ENCODE results near the gene NHP2.

The NHP2 gene

GRCh38 chr5:178113141-178113787 is 40.4 kb downstream of the NHP2 start, which contains the start of gene N4BP3:
N4BP3 (plus strand) TSS chr5:178113532; CDS start chr5:178119584, 6,052 bp downstream.
- peaks cover 2% of the 10 kb centered on the region for H3K79me1 ChIP-seq (ENCODE audit: low read depth, low read length)
- H3K14ac ChIP-seq (ENCODE audit: low read length) = peak within 1 kb of the TSS; percentile 56
- H2BK5ac ChIP-seq (ENCODE audit: low read length) = peak within 1 kb of the TSS; percentile 35
- H2BK15ac ChIP-seq (ENCODE audit: low read length) = peak within 1 kb of the TSS; percentile 96
- H2BK120ac ChIP-seq (ENCODE audit: low read depth, low read length) = peak within 1 kb of the TSS; percentile 77
- H4K91ac ChIP-seq (ENCODE audit: low read depth, low read length, poor library complexity) = peak within 1 kb of the TSS; percentile 93
- H3K4me2 ChIP-seq (ENCODE audit: insufficient read depth, low read length, poor library complexity, severe bottlenecking) = peak within 1 kb of the TSS; percentile 85
- DNase-seq (ENCODE audit: low spot score) = peak; percentile 77
- peaks cover 24 to 35% of the 10 kb centered on the region in 2 donors for H3K4me1 ChIP-seq (ENCODE audit: control insufficient read depth in 2 of 2, insufficient read depth in 1 of 2, low read depth in 1 of 2, low read length in 2 of 2)
- peak within 1 kb of the TSS; percentile 97 for H2AFZ ChIP-seq (ENCODE audit: low read length)
- WGBS, 2 donors (ENCODE audit: extremely low coverage in 2 of 2, insufficient read length in 2 of 2, insufficient replicate concordance in 1 of 2) = no CpG with 5 or more reads among the region's 96 CpGs
- H3K9ac ChIP-seq (ENCODE audit: low read depth, low read length, poor library complexity) = peak within 1 kb of the TSS; percentile 90
- no peak within 1 kb of the TSS for H3K27ac ChIP-seq (replicated peaks; ENCODE audit: low read length)
- peak within 1 kb of the TSS; percentile 47 for H3K4ac ChIP-seq (ENCODE audit: low read length)
- no peak within 1 kb of the TSS for H2BK12ac ChIP-seq (ENCODE audit: low read length)
- H3K4me3 ChIP-seq (ENCODE audit: low read length in 2 of 2) = peak within 1 kb of the TSS; percentile 87 to 90
- H3K18ac ChIP-seq (ENCODE audit: low read length) = peak within 1 kb of the TSS; percentile 96
- peaks cover 2 to 7% of the 10 kb centered on the region in 2 donors for H3K9me3 ChIP-seq (replicated peaks in 1 of 2; ENCODE audit: control insufficient read depth in 2 of 2, insufficient read depth in 1 of 2, low read depth in 1 of 2, low read length in 2 of 2)
- peak within 1 kb of the TSS; percentile 89 for H3K23ac ChIP-seq (ENCODE audit: low read depth, low read length, poor library complexity)
- peak within 1 kb of the TSS; percentile 85 for H2AK5ac ChIP-seq (ENCODE audit: low read depth, low read length)
- H3K27me3 ChIP-seq (ENCODE audit: control insufficient read depth in 3 of 3, insufficient read depth in 3 of 3, low read depth in 1 of 3, low read length in 3 of 3) = no peaks in the 10 kb centered on the region
- H3K36me3 ChIP-seq (replicated peaks in 1 of 2; ENCODE audit: control insufficient read depth in 2 of 2, insufficient read depth in 2 of 2, low read length in 2 of 2) = no peaks in the 10 kb centered on the region
- no peak within 1 kb of the TSS for H4K8ac ChIP-seq (ENCODE audit: low read depth, low read length)

GRCh38 chr5:178112545-178112944 is 41.1 kb downstream of the NHP2 start:
- H3K9me3 ChIP-seq (replicated peaks in 1 of 2; ENCODE audit: control insufficient read depth in 2 of 2, insufficient read depth in 1 of 2, low read depth in 1 of 2, low read length in 2 of 2) = peaks cover 2 to 7% of the 10 kb centered on the region in 2 donors
- no CpG with 5 or more reads among the region's 5 CpGs for WGBS, 2 donors (ENCODE audit: extremely low coverage in 2 of 2, insufficient read length in 2 of 2, insufficient replicate concordance in 1 of 2)
- DNase-seq (ENCODE audit: low spot score) = no peak
- no peaks in the 10 kb centered on the region for H3K27me3 ChIP-seq (ENCODE audit: control insufficient read depth in 3 of 3, insufficient read depth in 3 of 3, low read depth in 1 of 3, low read length in 3 of 3)
- peaks cover 2% of the 10 kb centered on the region for H3K79me1 ChIP-seq (ENCODE audit: low read depth, low read length)
- H3K23ac ChIP-seq (ENCODE audit: low read depth, low read length, poor library complexity) = no peak overlapping the region
- no peak overlapping the region for H2BK15ac ChIP-seq (ENCODE audit: low read length)
- H3K4ac ChIP-seq (ENCODE audit: low read length) = no peak overlapping the region
- peaks cover 26 to 36% of the 10 kb centered on the region in 2 donors for H3K4me1 ChIP-seq (ENCODE audit: control insufficient read depth in 2 of 2, insufficient read depth in 1 of 2, low read depth in 1 of 2, low read length in 2 of 2)
- H3K18ac ChIP-seq (ENCODE audit: low read length) = no peak overlapping the region
- H3K4me2 ChIP-seq (ENCODE audit: insufficient read depth, low read length, poor library complexity, severe bottlenecking) = no peak overlapping the region
- H4K8ac ChIP-seq (ENCODE audit: low read depth, low read length) = no peak overlapping the region
- H2BK120ac ChIP-seq (ENCODE audit: low read depth, low read length) = no peak overlapping the region
- no peak overlapping the region for H2BK5ac ChIP-seq (ENCODE audit: low read length)
- H3K4me3 ChIP-seq (ENCODE audit: low read length in 2 of 2) = peak overlapping the region in 1 of 2 donors; percentile 90
- H4K91ac ChIP-seq (ENCODE audit: low read depth, low read length, poor library complexity) = no peak overlapping the region
- H3K14ac ChIP-seq (ENCODE audit: low read length) = no peak overlapping the region
- no peak overlapping the region for H2BK12ac ChIP-seq (ENCODE audit: low read length)
- H3K36me3 ChIP-seq (replicated peaks in 1 of 2; ENCODE audit: control insufficient read depth in 2 of 2, insufficient read depth in 2 of 2, low read length in 2 of 2) = no peaks in the 10 kb centered on the region
- H2AK5ac ChIP-seq (ENCODE audit: low read depth, low read length) = no peak overlapping the region
- no peak overlapping the region for H3K27ac ChIP-seq (replicated peaks; ENCODE audit: low read length)
- peak overlapping the region; percentile 97 for H2AFZ ChIP-seq (ENCODE audit: low read length)
- H3K9ac ChIP-seq (ENCODE audit: low read depth, low read length, poor library complexity) = no peak overlapping the region

- Histone ChIP-seq H4K91ac (ENCODE audit: low read depth, low read length, poor library complexity) (no peak overlapping the region), H2AK5ac (ENCODE audit: low read depth, low read length) (no peak overlapping the region), H3K4me2 (ENCODE audit: insufficient read depth, low read length, poor library complexity, severe bottlenecking) (no peak overlapping the region), H3K79me1 (ENCODE audit: low read depth, low read length) (peaks cover under 1% of the 10 kb centered on the region), H3K4me1 (ENCODE audit: control insufficient read depth in 2 of 2, insufficient read depth in 1 of 2, low read depth in 1 of 2, low read length in 2 of 2) (peaks cover 22 to 32% of the 10 kb centered on the region in 2 donors), H2AFZ (ENCODE audit: low read length) (no peak overlapping the region), H3K36me3 (replicated peaks in 1 of 2; ENCODE audit: control insufficient read depth in 2 of 2, insufficient read depth in 2 of 2, low read length in 2 of 2) (no peaks in the 10 kb centered on the region), H3K4me3 (ENCODE audit: low read length in 2 of 2) (no peak overlapping the region), H3K18ac (ENCODE audit: low read length) (no peak overlapping the region), H4K8ac (ENCODE audit: low read depth, low read length) (no peak overlapping the region), H3K27ac (replicated peaks; ENCODE audit: low read length) (no peak overlapping the region), H2BK12ac (ENCODE audit: low read length) (no peak overlapping the region), H3K27me3 (ENCODE audit: control insufficient read depth in 3 of 3, insufficient read depth in 3 of 3, low read depth in 1 of 3, low read length in 3 of 3) (no peaks in the 10 kb centered on the region), H2BK120ac (ENCODE audit: low read depth, low read length) (no peak overlapping the region), H2BK15ac (ENCODE audit: low read length) (no peak overlapping the region), H3K9me3 (replicated peaks in 1 of 2; ENCODE audit: control insufficient read depth in 2 of 2, insufficient read depth in 1 of 2, low read depth in 1 of 2, low read length in 2 of 2) (peaks cover 2 to 7% of the 10 kb centered on the region in 2 donors), H3K9ac (ENCODE audit: low read depth, low read length, poor library complexity) (no peak overlapping the region), H2BK5ac (ENCODE audit: low read length) (no peak overlapping the region), H3K4ac (ENCODE audit: low read length) (no peak overlapping the region), H3K23ac (ENCODE audit: low read depth, low read length, poor library complexity) (no peak overlapping the region), H3K14ac (ENCODE audit: low read length) (no peak overlapping the region)
- no peak for DNase-seq (ENCODE audit: low spot score)
- no CpG with 5 or more reads among the region's 3 CpGs for WGBS, 2 donors (ENCODE audit: extremely low coverage in 2 of 2, insufficient read length in 2 of 2, insufficient replicate concordance in 1 of 2)
Observed at GRCh38 chr5:178111925-178112324, 41.8 kb downstream of the NHP2 start.

- Histone ChIP-seq H2BK12ac (ENCODE audit: low read length) (no peak overlapping the region), H3K9me3 (replicated peaks in 1 of 2; ENCODE audit: control insufficient read depth in 2 of 2, insufficient read depth in 1 of 2, low read depth in 1 of 2, low read length in 2 of 2) (peaks cover 2 to 7% of the 10 kb centered on the region in 2 donors), H3K4ac (ENCODE audit: low read length) (no peak overlapping the region), H4K91ac (ENCODE audit: low read depth, low read length, poor library complexity) (no peak overlapping the region), H3K27ac (replicated peaks; ENCODE audit: low read length) (no peak overlapping the region), H3K36me3 (replicated peaks in 1 of 2; ENCODE audit: control insufficient read depth in 2 of 2, insufficient read depth in 2 of 2, low read length in 2 of 2) (no peaks in the 10 kb centered on the region), H3K9ac (ENCODE audit: low read depth, low read length, poor library complexity) (no peak overlapping the region), H3K4me2 (ENCODE audit: insufficient read depth, low read length, poor library complexity, severe bottlenecking) (no peak overlapping the region), H2BK5ac (ENCODE audit: low read length) (no peak overlapping the region), H3K23ac (ENCODE audit: low read depth, low read length, poor library complexity) (no peak overlapping the region), H3K79me1 (ENCODE audit: low read depth, low read length) (no peaks in the 10 kb centered on the region), H2BK15ac (ENCODE audit: low read length) (no peak overlapping the region), H3K4me3 (ENCODE audit: low read length in 2 of 2) (no peak overlapping the region), H2AFZ (ENCODE audit: low read length) (no peak overlapping the region), H3K14ac (ENCODE audit: low read length) (no peak overlapping the region), H3K4me1 (ENCODE audit: control insufficient read depth in 2 of 2, insufficient read depth in 1 of 2, low read depth in 1 of 2, low read length in 2 of 2) (peaks cover 13 to 20% of the 10 kb centered on the region in 2 donors), H4K8ac (ENCODE audit: low read depth, low read length) (no peak overlapping the region), H3K27me3 (ENCODE audit: control insufficient read depth in 3 of 3, insufficient read depth in 3 of 3, low read depth in 1 of 3, low read length in 3 of 3) (no peaks in the 10 kb centered on the region), H3K18ac (ENCODE audit: low read length) (no peak overlapping the region), H2BK120ac (ENCODE audit: low read depth, low read length) (no peak overlapping the region), H2AK5ac (ENCODE audit: low read depth, low read length) (peak overlapping the region; percentile 16)
- DNase-seq (ENCODE audit: low spot score) = no peak
- WGBS, 2 donors (ENCODE audit: extremely low coverage in 2 of 2, insufficient read length in 2 of 2, insufficient replicate concordance in 1 of 2) = no CpG with 5 or more reads among the region's 9 CpGs
Observed at GRCh38 chr5:178110511-178110910, 43.2 kb downstream of the NHP2 start.
